NCI-H226 (cell line): ENCODE data around the gene SAGE1.
"Not testable (repeated sequence)": the region's sequence is repeated elsewhere in the genome, so short reads cannot be mapped to it uniquely, and the experiment has no call there.

Experiments
- DNase-seq: peaks from one replicate; pipeline ENCODE4 v3.0.0-alpha.2; 2015

Gene SAGE1

GRCh38 chrX:135893294-135893817 lies at the start of gene SAGE1, which contains the start of gene CT45A10:
Gene SAGE1, plus strand, starts transcription at chrX:135893716. Its CDS starts 2,527 bp downstream, at chrX:135896243.
Gene CT45A10, minus strand, starts transcription at chrX:135893444. Its CDS starts 8,100 bp downstream, at chrX:135885344.
- DNase-seq, result no peak

GRCh38 chrX:135854438-135854837 lies 39.1 kb upstream of the SAGE1 start, which contains the start of gene CT45A8:
Gene CT45A8, minus strand, starts transcription at chrX:135854538. Its CDS starts 3,755 bp downstream, at chrX:135850783.
- DNase-seq, result not testable (repeated sequence)

DNA sequence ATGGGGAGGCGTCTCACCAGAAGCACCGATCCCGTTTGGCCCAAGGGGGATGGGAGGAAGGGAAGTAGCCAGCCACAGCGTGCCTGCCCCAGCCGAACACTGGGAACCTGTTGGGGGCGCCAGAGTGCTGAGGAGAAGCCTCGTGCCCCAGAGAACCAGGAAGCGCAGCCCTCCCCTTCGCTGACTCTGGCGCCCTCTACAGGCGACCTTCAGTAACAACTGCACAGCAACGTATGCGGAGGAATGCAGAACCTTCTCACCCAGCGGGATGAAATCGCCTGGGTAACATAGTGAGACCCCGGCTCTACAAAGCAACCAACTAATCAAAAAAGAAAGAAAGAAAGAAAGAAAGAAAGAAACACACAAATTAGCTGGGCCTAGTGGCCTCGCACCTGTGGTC lies 21.8 kb upstream of the SAGE1 start, which contains the start of gene CT45A9:
CT45A9 (minus strand) TSS at position 101 of the 400 bp plus-strand sequence. CDS start 3,751 bp downstream, outside the sequence.
- not testable (repeated sequence) for DNase-seq

GRCh38 chrX:135882741-135883140 lies 10.8 kb upstream of the SAGE1 start:
- not testable (repeated sequence) for DNase-seq

DNA sequence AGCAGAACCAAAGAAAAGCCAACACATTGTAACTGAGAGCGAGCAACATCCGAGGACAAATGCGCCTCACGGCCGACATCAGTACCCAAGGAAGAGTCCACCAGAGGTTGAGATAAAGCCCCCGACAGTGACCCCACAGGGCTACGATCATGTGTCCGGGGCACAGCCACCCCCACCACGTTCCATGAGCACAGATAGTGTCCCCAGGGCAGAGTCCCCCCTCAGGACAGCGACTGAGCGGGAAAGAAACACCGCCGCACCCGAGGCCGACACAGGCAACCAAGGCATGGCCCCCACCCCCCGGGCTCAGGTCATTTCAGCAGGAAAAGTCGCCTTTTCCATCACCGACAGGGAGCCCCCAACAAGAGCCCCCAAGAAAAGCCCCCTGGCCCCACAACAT lies 5.3 kb upstream of the SAGE1 start:
- DNase-seq, result not testable (repeated sequence)

DNA sequence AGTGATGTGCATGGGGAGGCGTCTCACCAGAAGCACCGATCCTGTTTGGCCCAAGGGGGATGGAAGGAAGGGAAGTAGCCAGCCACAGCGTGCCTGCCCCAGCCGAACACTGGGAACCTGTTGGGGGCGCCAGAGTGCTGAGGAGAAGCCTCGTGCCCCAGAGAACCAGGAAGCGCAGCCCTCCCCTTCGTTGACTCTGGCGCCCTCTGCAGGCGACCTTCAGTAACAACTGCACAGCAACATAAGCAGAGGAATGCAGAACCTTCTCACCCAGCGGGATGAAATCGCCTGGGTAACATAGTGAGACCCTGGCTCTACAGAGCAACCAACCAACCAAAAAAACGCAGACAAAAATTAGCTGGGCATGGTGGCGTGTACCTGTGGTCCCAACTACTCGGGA lies 4.5 kb upstream of the SAGE1 start:
- DNase-seq, result not testable (repeated sequence)

GRCh38 chrX:135890087-135890585 lies 3.4 kb upstream of the SAGE1 start:
- DNase-seq, result no peak

GRCh38 chrX:135892781-135893180 lies 735 bp upstream of the SAGE1 start:
- DNase-seq, result no peak

DNA sequence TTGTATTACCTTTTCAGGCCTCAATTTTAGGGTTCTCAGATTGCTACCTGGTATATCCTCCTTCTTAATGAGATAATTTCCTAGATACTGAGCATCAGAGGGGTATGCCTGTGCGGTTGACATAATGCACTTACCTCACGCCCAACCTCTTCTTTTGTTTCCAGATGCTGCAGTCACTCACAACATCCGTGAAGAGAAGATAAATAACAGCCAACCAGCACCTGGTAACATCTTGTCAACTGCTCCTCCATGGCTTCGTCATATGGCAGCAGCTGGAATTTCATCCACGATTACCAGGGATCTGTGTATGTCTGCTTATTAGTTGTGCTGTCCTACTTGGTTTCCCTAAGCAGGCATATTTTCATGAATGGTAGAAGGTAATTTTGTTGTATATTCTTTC lies 16.7 kb downstream of the SAGE1 start:
- DNase-seq, result no peak

DNA sequence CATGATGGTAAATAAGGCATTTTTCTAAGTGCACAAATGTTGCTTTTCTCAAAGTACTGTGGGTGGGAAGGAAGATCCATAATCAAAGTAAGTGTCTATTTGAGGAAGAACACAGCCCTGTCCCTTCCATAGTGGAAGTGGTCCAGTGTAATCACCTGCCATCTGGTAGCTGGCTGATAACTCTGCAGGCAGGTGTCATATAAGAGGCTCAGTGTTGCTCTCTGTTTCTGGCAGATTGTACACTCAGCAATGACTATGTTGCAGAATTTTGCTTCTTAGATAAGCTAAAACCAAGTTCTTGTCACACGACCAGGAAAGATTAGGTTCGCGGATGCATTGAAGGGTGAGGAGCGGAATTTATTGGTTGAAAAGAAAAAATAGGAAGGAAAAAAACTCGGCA lies 20.9 kb downstream of the SAGE1 start:
- DNase-seq, result no peak

DNA sequence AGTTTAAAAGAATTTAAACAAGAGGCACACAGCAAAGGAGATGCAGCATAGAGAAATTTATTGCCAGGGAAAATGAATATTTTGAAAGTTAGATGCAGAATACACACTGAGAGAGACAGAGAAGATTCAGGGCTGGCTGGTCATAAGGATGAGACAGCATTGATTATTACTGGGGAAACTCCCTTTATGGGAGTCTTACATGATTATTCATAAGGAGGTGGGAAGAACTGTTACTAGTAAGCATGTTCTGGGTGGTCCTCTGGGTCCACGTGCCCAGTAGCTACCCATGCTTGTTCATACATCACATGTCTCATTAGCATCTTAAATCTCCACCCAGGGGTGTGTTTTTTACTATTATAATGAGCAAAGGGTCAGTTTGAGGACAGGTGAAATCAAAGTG lies 27.0 kb downstream of the SAGE1 start:
- DNase-seq, result not testable (repeated sequence)

DNA sequence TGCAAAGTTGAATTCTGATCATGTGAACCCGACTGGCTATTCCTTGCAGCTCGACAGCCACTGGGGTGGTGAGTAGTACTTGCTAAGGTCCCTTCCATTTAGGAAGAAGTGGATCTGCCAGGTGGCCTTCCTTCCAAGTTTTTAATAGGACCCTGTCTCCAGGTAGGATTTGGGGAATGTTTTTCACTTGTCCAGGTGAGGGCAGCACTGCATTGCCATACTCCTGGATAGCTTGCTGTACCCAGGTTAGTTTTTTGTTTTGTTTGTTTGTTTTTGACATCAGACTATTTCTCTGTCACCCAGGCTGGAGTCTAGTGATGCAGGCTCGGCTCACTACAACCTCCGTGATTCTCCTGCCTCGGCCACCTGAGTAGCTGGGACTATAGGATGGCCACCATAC lies 29.8 kb downstream of the SAGE1 start:
- DNase-seq, result no peak

DNA sequence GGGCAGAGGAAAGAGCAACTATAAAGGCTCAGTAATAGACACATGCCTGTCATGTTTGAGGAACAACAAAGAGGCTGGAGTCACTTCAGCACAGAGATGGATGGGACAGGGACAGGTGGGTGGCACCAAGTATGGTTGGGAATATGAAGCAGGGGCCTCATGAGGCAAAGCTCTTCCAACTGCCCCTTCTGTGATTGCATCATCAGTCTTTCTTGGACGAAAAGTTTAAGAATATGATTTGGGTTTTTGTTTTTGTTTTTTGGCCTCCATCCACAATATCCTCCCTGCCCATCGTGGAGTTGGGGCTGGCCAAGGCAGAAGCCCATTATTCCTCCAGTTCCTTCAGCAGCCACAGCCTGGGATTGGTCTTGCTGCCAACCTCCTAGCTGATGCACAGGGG lies 34.4 kb downstream of the SAGE1 start:
- no peak for DNase-seq

- no peak for DNase-seq
These were observed 38.4 kb downstream of the SAGE1 start for GRCh38 chrX:135931644-135932487.

DNA sequence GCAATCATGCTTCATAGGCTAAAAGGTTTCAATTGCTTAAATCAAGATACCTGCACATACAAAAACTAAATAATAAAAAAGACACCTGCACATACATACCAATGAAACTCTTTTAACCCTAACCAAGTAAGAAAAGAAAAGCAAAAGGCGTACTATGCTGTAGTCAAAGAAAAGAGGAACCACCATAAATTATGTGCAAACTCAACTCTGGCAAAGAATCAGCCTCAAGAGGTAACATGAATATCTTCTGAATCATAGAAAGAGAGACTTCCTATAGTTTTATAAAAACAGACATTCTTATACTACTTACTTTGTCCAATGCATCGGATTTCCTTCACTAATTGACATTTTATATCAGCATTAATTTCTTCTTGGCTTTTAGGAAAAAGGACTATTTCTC lies 51.0 kb downstream of the SAGE1 start:
- no peak for DNase-seq

- no peak for DNase-seq
These were observed 57.8 kb downstream of the SAGE1 start for GRCh38 chrX:135951291-135951690.
